Right renal pelvis (tissue), 4 donors: ENCODE data around the gene FAM118A. TPM values are rescaled to one million over a fixed set of nuclear protein-coding genes. Genes with fewer than 3 reads are reported as not detected.
"Not testable (repeated sequence)": the region's sequence is repeated elsewhere in the genome, so short reads cannot be mapped to it uniquely, and the experiment has no call there.

ENCODE experiments used
- DNase-seq, 4 donors: peaks; one replicate each; pipeline ENCODE4 v3.0.0-alpha.2; 2013; ENCODE audit warnings: low read depth in 4 of 4, low spot score in 3 of 4, missing footprints in 1 of 4
- polyA plus RNA-seq, 4 donors: library from polyadenylated mRNA; unstranded; fragments of 120-200 nt; gene quantifications; one replicate each; pipeline ENCODE4 v1.2.1, GENCODE V29; 2013; ENCODE audit not compliant: insufficient read length in 4 of 4

Gene FAM118A
- polyA plus RNA-seq, 4 donors = 17.0 to 24.8 (median 20.6) TPM

GRCh38 chr22:45357490-45357889 is 47.8 kb downstream of the FAM118A start:
- no peak for DNase-seq

DNA sequence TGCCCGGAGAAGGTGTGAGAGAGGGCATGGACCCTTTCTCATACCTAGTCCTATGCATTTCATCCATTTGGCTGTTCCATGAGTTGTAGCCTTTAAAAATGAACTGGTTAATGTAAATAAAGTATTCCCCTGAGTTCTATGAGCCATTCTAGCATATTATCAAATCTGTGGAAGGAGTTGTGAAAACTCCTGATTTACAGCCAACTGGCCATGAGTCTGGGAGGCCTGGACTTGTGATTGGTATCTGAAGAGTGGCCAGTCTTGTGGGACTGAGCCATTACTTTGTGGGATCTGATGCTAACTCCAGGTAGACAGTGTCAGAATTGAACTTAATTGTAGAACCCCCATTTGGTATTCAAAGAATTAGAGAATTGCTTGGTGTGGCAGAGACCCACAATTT is 48.4 kb downstream of the FAM118A start:
- no peak for DNase-seq

DNA sequence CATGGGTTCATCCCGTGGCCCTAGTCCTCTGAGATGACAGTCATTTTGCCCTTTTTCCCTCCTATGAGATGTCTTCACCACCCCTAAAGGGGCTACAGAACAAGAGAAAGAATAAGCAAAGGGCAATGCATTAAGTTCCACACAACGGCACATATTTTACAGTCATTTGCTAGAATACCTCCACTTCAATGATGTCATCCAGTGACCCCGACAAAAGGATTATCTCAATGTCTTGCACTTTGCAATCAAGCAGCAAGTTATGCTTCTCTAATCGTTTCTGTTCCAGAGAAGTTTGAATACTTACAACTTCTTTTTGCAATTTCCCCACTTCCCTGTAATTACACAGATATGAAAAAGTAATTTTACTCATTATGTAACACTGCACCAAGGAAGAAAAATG is 49.9 kb downstream of the FAM118A start:
- no peak for DNase-seq

GRCh38 chr22:45366713-45367112 is 57.0 kb downstream of the FAM118A start:
- no peak for DNase-seq

DNA sequence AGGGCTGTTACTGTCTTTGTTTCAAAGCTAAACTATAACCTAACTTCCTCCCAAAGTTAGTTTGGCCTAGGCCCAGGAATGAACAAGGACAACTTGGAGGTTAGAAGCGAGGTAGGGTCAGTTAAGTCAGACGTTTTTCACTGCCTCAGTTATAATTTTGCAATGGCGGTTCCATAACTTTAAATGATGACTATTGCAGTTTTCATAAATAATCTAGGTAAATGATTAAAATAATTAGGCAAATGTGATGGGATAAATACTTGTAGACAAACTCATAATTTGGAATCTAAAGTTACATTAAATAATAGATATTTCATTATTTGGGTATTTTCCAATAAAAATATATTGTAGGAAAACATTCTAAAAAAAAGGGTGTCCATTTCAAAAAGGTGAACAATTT is 63.9 kb downstream of the FAM118A start:
- DNase-seq = not testable (repeated sequence)

- DNase-seq = no peak
Observed at GRCh38 chr22:45376009-45376408, 66.3 kb downstream of the FAM118A start.

- no peak for DNase-seq
Observed at GRCh38 chr22:45376703-45377102, 67.0 kb downstream of the FAM118A start.

GRCh38 chr22:45381348-45381747 is 71.6 kb downstream of the FAM118A start:
- no peak for DNase-seq

- no peak for DNase-seq
Observed at GRCh38 chr22:45389546-45389945, 79.8 kb downstream of the FAM118A start.

Other genes with a start within 250 kb of the FAM118A start
- 10 to 100 TPM; 43.3 to 57.0 (median 51.8) TPM for gene NUP50, start 146.0 kb upstream of the FAM118A start, polyA plus RNA-seq
- 10 to 100 TPM; 18.3 to 24.9 (median 21.3) TPM for gene KIAA0930, start 69.0 kb upstream of the FAM118A start, polyA plus RNA-seq
- gene UPK3A, start 25.0 kb upstream of the FAM118A start, polyA plus RNA-seq = 1 to 10 TPM in 3 of 4 donors, under 1 TPM in 1; 0.60 to 8.8 (median 5.1) TPM
- under 1 TPM; 0.14 to 0.40 (median 0.18) TPM for gene SMC1B, start 103.7 kb downstream of the FAM118A start, polyA plus RNA-seq
- gene RIBC2, start 103.8 kb downstream of the FAM118A start, polyA plus RNA-seq = 1 to 10 TPM; 6.9 to 7.6 (median 7.4) TPM
- 100 to 1,000 TPM in 3 of 4 donors, 10 to 100 TPM in 1; 95.2 to 194 (median 139) TPM for gene FBLN1, start 192.9 kb downstream of the FAM118A start, polyA plus RNA-seq